Measurements from ENCODE around the gene ALK.

Gene ALK

GRCh38 chr2:29599946-29600345, 321.4 kb downstream of the ALK start:
- DNase-seq = no peak

DNA sequence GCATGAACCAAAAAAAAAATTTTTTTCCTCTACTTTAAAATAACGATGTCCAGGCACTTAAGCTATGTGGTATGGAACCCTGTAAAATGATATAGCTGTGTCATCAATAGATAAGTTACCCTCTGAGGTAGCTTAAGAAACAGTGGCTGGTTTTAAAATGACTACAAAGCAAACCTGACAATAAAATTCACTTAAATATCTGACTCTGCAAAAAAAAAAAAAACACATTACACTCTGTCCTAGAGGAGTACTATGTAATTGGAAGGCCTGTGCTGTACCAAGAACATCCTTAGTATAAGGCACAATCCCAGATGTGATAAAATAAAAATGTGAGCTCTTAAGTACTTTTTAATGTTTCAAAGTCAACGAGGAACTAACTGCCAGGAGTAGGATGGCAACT, 322.4 kb downstream of the ALK start:
- no peak for DNase-seq

GRCh38 chr2:29597035-29597434, 324.4 kb downstream of the ALK start:
- no peak for DNase-seq

- no peak for DNase-seq
Measured at GRCh38 chr2:29596584-29596983, 324.8 kb downstream of the ALK start.

GRCh38 chr2:29591600-29591999, 329.8 kb downstream of the ALK start:
- no peak for DNase-seq

GRCh38 chr2:29590211-29590610, 331.2 kb downstream of the ALK start:
- no peak for DNase-seq

DNA sequence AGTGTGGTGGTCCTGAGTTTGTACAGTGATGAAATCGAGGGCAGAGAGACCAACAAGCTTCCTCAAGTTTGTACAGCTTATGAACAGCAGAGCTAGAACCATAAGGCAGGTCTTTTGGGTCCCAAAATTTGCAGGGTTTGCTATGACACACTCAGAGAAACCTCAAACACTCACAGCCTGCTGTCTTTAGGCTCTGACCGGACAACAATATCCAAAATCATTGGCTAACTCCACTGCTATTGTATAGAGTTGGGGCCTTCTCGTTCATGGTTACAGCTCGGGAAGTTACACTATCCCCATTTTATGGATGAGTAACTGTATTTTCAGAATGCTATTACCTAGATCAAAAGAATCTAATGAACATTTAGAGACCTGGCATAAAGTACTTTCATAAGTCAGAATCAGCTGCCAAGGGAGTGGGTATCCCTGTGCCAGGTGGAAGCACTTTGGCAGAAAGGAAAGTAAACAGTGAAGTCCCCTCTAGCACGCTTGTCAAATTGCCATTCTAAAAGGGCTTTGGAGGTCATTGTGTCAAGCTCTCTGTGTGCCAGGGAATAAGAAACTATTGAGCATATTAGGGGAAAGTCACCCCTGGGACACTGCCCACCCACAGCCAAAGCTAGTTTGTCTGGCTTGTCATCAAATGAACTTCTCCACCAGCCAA, 331.8 kb downstream of the ALK start:
- no peak for DNase-seq

DNA sequence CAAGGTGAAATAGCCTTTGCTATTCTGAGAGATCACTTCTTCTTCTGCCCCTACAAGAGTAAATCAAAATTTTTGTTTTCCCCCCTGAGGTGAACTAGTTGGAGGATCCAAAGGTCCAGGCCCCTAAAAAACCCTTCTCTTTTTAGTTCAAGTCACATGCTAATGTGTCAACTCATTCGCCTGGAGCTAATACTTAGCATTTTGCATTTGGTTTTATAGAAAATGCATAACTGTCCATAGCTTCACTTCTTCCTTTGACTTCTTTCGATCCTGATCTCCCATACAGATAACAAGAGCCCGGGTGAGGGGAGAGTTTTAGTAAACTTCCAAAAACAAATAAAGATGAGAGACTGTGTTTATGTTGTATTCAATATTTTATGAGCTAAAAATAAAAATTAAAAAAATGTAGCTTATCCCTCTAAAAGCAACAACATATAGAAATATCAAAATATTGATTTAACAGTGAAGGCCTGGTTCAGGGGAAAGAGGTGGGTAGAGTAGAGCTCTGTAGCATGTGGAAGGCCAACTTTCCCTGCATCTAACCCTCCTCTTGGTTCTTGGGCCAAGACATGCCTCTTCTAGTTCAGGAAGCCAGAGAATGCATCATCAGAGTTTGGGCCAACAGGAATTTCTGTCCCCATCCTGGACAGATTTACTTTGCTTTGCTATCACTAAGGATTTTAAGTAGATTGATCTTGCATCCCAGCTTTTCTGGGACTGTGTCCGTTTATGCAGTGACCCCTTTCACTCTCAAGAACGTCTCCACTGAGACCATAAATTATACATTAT, 333.8 kb downstream of the ALK start:
- no peak for DNase-seq

GRCh38 chr2:29586919-29587318, 334.5 kb downstream of the ALK start:
- no peak for DNase-seq

DNA sequence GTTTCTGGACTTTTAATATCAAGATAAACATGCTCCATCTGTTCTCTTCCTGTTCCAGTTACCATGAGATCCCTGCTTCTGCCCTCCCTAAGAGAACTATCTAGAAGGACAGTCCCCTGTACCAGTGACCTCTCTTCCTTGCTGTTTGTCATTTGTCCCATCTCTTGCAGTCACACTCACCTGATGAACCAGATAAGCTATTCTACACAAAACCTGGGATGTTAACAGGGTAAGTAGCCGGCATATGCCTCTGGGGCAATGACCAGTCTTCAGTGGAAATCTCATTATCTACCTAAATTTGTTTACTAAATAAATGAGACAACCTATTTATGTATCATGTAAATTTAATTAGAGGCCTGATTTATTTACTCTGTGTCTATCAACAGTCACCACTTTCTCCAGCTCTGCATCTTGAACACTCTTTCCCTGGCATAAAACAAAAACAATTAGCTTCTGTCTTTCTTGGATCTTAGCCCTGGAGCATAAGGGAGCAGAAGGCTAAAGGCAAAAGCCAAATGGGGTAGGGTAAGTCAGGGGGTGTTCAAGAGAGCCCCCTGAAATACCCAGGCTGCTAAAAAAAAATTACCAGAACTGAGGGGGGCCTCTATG, 337.7 kb downstream of the ALK start:
- DNase-seq = no peak

- DNase-seq = no peak
Measured at GRCh38 chr2:29583104-29583503, 338.3 kb downstream of the ALK start.

GRCh38 chr2:29582062-29582461, 339.3 kb downstream of the ALK start:
- no peak for DNase-seq

DNA sequence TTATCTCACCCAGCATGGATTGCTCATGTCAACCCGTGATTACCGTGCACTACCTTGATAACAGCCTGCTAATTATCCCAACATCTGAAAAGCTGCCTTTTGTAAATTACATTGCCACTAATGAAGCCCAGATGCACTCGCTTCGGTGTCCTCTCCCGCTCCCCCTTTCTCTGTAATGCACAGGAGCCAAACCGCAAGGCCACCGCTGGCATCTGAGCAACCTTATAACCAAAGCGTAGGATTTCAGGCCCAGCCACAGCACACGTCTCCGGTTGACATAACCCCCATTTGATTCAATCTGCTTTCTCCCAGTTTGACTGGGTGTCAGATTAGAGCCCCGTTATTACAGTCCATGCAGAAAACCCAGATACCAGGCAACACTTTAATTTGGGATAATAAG, 341.2 kb downstream of the ALK start:
- peak; percentile 52 for DNase-seq

- peak; percentile 52 for DNase-seq
Measured at GRCh38 chr2:29579495-29580169, 341.8 kb downstream of the ALK start.

GRCh38 chr2:29578084-29578598, 343.2 kb downstream of the ALK start:
- no peak for DNase-seq

- no peak for DNase-seq
Measured at GRCh38 chr2:29576231-29576630, 345.2 kb downstream of the ALK start.

DNA sequence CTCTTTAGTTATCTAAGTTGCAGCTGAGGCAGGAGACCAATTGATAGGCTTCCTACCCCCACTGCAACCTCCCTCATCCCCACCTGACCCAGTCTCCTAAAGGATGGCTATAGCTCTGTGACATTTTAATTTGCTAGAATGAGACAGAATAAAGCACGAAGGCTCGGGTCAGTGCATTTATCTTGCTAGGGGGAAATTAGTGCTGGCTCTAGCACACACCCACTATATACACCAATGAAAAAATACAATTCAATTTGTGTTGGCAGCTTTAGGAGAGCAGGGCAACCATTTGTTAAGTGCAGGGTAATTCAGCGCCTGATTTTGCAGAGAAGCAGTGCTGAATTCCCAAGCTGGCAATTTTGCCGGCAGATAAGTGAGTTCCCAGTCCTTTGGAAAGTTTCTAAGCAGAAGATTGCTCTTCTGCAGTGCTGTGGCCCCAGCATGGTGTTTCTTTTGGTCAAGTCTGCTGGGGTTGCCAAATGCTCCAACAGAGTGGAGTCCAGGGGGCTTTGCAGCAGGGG, 346.0 kb downstream of the ALK start:
- DNase-seq = no peak

DNA sequence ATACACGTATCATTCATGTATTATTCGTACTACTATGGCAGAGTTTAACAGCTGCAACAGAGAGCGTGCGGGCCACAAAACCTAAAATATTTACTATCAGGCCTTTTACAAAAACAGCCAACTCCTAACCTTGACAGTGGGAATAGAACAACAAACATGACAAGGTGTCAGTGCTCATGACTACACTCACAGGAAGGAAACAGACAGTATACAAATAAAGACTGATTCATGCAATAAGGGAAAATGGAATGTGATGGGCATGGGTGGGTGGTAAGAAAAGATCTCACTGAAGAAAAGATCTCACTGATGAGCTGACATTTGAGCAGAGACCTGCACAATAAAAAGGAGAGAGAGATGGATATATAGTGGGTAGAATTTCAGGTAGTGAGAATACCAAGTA, 347.8 kb downstream of the ALK start:
- no peak for DNase-seq

DNA sequence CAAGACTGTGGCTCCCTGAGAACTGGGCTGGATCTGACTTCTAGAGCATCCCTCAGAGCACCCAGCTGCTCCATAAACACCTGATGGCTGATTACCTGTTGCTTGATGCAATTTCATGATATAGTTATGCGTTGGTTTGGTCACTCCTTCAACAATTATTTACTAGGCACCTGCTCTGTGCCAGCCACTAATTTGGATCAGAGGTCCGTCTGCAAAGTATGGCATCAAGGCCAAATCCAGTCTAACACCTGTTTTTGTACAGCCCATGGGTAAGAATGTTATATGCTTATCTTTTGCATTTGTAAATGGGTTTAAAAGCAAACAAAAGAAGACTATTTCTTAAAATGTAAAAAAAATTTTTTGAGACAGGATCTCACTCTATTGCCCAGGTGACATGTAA, 348.2 kb downstream of the ALK start:
- DNase-seq = no peak

DNA sequence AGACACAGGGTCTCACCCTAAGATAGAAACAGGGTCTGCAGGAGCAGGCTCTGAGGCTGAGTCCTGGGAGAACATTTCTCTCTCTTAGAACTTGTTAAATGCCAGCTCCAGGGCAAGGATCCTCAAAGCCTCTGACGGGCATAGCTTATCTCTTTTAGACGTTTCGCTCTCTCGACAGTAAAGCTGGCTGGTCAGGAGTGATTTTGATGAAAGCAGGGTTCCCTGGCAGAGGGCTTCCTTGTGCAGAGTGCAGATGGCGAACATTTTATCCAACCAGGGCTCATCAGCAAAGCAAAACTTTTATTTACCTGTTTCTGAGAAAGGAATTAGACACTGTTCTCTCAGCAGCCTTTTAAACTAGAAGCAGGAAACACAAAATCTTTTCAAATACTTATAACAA, 350.8 kb downstream of the ALK start:
- DNase-seq = no peak

DNA sequence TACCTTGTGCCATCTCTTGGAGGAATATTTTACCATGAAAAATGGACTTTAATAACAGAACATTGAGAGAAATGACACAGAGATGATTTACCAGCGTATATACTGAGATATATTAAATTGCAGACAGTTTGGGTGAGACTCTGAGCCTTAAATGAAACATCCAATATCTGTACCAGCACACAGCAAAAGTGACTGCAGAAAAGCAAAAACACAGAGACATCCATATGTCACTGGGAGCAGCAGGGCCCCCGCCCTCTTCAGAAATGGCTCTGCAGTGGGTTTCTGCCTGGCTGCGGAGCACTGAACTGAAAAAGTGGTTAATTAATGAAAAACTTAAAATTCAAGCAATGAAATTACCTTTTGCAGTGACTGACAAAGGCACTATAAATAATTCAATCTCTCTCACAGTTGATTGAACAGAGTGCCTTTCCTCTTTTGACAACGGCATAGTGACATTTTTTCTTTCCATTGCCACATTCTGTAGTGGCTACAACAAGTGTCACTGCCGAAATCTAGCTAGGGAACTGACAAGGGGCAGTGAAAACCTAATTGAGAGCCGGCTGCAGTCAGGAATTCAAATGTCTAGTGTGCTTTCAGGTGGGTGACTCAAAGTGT, 353.4 kb downstream of the ALK start:
- no peak for DNase-seq

GRCh38 chr2:29563697-29564096, 357.7 kb downstream of the ALK start:
- no peak for DNase-seq

GRCh38 chr2:29562896-29563295, 358.5 kb downstream of the ALK start:
- no peak for DNase-seq
